IMR-90 (cell line): ENCODE measurements around the gene EIF4E1B. TPM values are rescaled to one million over a fixed set of nuclear protein-coding genes. Genes with fewer than 3 reads are reported as not detected.

Source experiments
- ATAC-seq: fragments of 200-7000 bp; cut with Tn5 transposase; 2 replicates; pipeline ENCODE4 v1.9.1; 2020; ENCODE audit warnings: low read depth, mild to moderate bottlenecking, moderate library complexity
- Bru-seq: library from RNA; stranded (reverse); fragments of 400-500 nt; gene quantifications from one replicate; lab custom pipeline; 2021; lab: Mats Ljungman, UMichigan
- BruChase-seq, 2 experiments: library from RNA; stranded (reverse); fragments of 400-500 nt; gene quantifications; one replicate each; lab custom pipeline; 2021; lab: Mats Ljungman, UMichigan
- BruUV-seq: library from RNA; stranded (reverse); fragments of 400-500 nt; replicated peaks from 2 replicates; lab custom pipeline; 2021; lab: Mats Ljungman, UMichigan
- CTCF ChIA-PET: fragments of 300-600 bp; formaldehyde crosslinking; extraction: SDS; loops from one replicate; lab custom pipeline; 2021; ENCODE audit warnings: antibody characterized with exemption; lab: Yijun Ruan, JAX
- POLR2A ChIA-PET: fragments of 300-600 bp; sonication (Branson Sonifier 250); formaldehyde crosslinking; loops from one replicate; lab custom pipeline; 2022; ENCODE audit warnings: antibody characterized with exemption; ENCODE audit not compliant: unreplicated experiment; lab: Charles Lee
- DNase-seq: peaks from one replicate; pipeline ENCODE4 v3.0.0; 2013
- H2AFZ ChIP-seq: replicated peaks from 2 replicates; pipeline ENCODE3; 2013; ENCODE audit warnings: low read length, mild to moderate bottlenecking; ENCODE audit not compliant: poor library complexity
- H2AK5ac ChIP-seq: 2 replicates; pipeline ENCODE4 v1.6.1; 2013; ENCODE audit warnings: low read depth, low read length, inconsistent platforms
- H2AK9ac ChIP-seq: replicated peaks from 2 replicates; pipeline ENCODE3; 2013; ENCODE audit warnings: mild to moderate bottlenecking, low read depth, low read length, moderate library complexity; ENCODE audit not compliant: poor library complexity
- H2BK120ac ChIP-seq: 2 replicates; pipeline ENCODE4 v1.6.1; 2013; ENCODE audit warnings: low read depth, low read length, inconsistent platforms
- H2BK15ac ChIP-seq: 3 replicates; pipeline ENCODE4 v1.6.1; 2013; ENCODE audit warnings: low read depth, low read length, inconsistent platforms
- H2BK20ac ChIP-seq: 2 replicates; pipeline ENCODE4 v1.6.1; 2013; ENCODE audit warnings: low read depth, mild to moderate bottlenecking, inconsistent platforms, low read length, moderate library complexity
- H2BK5ac ChIP-seq: 2 replicates; pipeline ENCODE4 v1.6.1; 2013; ENCODE audit warnings: mild to moderate bottlenecking, low read depth, low read length, inconsistent platforms; ENCODE audit not compliant: poor library complexity, severe bottlenecking
- H3K14ac ChIP-seq: replicated peaks from 2 replicates; pipeline ENCODE4 v1.6.1; 2013; ENCODE audit warnings: low read depth, low read length, inconsistent platforms
- H3K18ac ChIP-seq: 2 replicates; pipeline ENCODE4 v1.6.1; 2013; ENCODE audit warnings: low read depth, low read length, control low read depth
- H3K23ac ChIP-seq: 2 replicates; pipeline ENCODE4 v1.6.1; 2013; ENCODE audit warnings: low read depth, low read length, inconsistent platforms
- H3K27ac ChIP-seq: 2 replicates; pipeline ENCODE4 v1.5.1; 2013; ENCODE audit warnings: mild to moderate bottlenecking, control low read depth, low read length; ENCODE audit not compliant: insufficient read depth
- H3K27me3 ChIP-seq: 2 replicates; pipeline ENCODE4 v1.6.1; 2013; ENCODE audit warnings: low read length; ENCODE audit not compliant: control insufficient read depth, insufficient read depth
- H3K36me3 ChIP-seq: 2 replicates; pipeline ENCODE4 v1.6.1; 2013; ENCODE audit warnings: low read length, mixed read lengths; ENCODE audit not compliant: control insufficient read depth, insufficient read depth
- H3K4ac ChIP-seq: 2 replicates; pipeline ENCODE4 v1.6.1; 2013; ENCODE audit warnings: low read depth, low read length, inconsistent platforms
- H3K4me1 ChIP-seq: 2 replicates; pipeline ENCODE4 v1.6.1; 2013; ENCODE audit warnings: low read length, mixed read lengths; ENCODE audit not compliant: control insufficient read depth, insufficient read depth
- H3K4me2 ChIP-seq: 2 replicates; pipeline ENCODE4 v1.6.1; 2013; ENCODE audit warnings: low read depth, mild to moderate bottlenecking, control low read depth, low read length, moderate library complexity
- H3K4me3 ChIP-seq: 2 replicates; pipeline ENCODE4 v1.5.1; 2013; ENCODE audit warnings: low read depth, mild to moderate bottlenecking, control low read depth, low read length, moderate library complexity; ENCODE audit not compliant: insufficient read depth
- H3K56ac ChIP-seq: 2 replicates; pipeline ENCODE4 v1.6.1; 2013; ENCODE audit warnings: low read length, inconsistent platforms; ENCODE audit not compliant: insufficient read depth; ENCODE audit errors: extremely low read depth
- H3K79me1 ChIP-seq, 2 experiments: 2 replicates each; pipeline ENCODE4 v1.6.1; 2013; ENCODE audit warnings: low read length in 2 of 2, inconsistent platforms in 1 of 2, low read depth in 1 of 2
- H3K9ac ChIP-seq: 2 replicates; pipeline ENCODE4 v1.6.1; 2013; ENCODE audit warnings: low read depth, low read length, control low read depth
- H3K9me1 ChIP-seq: 2 replicates; pipeline ENCODE4 v1.6.1; 2013; ENCODE audit warnings: low read length, inconsistent platforms; ENCODE audit not compliant: insufficient read depth
- H3K9me3 ChIP-seq: 2 replicates; pipeline ENCODE4 v1.6.1; 2013; ENCODE audit warnings: low read length; ENCODE audit not compliant: control insufficient read depth, insufficient read depth
- H4K20me1 ChIP-seq: 2 replicates; pipeline ENCODE4 v1.6.1; 2013; ENCODE audit warnings: low read length, inconsistent platforms; ENCODE audit not compliant: insufficient read depth
- H4K5ac ChIP-seq: 2 replicates; pipeline ENCODE4 v1.6.1; 2013; ENCODE audit warnings: mild to moderate bottlenecking, low read depth, low read length, control low read depth
- H4K8ac ChIP-seq, 2 experiments: 2 replicates each; pipeline ENCODE4 v1.6.1; 2013; ENCODE audit warnings: low read depth in 2 of 2, low read length in 2 of 2, control low read depth in 1 of 2, inconsistent platforms in 1 of 2
- H4K91ac ChIP-seq: 2 replicates; pipeline ENCODE4 v1.6.1; 2013; ENCODE audit warnings: low read depth, low read length, inconsistent platforms; ENCODE audit not compliant: insufficient read depth
- MAZ ChIP-seq: IDR thresholded peaks from 2 replicates; pipeline ENCODE4 v1.6.1; 2012; ENCODE audit warnings: low read depth, mild to moderate bottlenecking, low read length, improper control_type of control experiment, moderate library complexity, borderline replicate concordance
- NFE2L2 ChIP-seq: fragments of 150-350 bp; IDR thresholded peaks from 2 replicates; pipeline ENCODE4 v1.6.1; 2016; ENCODE audit warnings: low read depth, mild to moderate bottlenecking, low read length
- RFX5 ChIP-seq: IDR thresholded peaks from 2 replicates; pipeline ENCODE4 v1.8.0; 2012; ENCODE audit warnings: low read depth, mild to moderate bottlenecking, low read length, moderate library complexity
- WGBS, 2 experiments: methylation state at CpG; one replicate each; pipeline versions ENCODE4 v1.1.5 to v1.1.7; 2013; ENCODE audit warnings: missing lambda C conversion rate in 2 of 2; ENCODE audit not compliant: insufficient read length in 1 of 2; ENCODE audit errors: extremely low coverage in 2 of 2; 5-methylcytosine and 5-hydroxymethylcytosine counted together
- dilution Hi-C: fragments of 300-500 bp; cut with HindIII; formaldehyde crosslinking; loops from one replicate; pipeline ENCODE4 v1.14.3; 2018; ENCODE audit warnings: low sequenced_read_pairs; ENCODE audit not compliant: unreplicated experiment
- in situ Hi-C: fragments of 300-500 bp; cut with MboI; formaldehyde crosslinking; loops from 3 replicates; pipeline ENCODE4 v1.14.3; 2019; ENCODE audit warnings: low sequenced_read_pairs, inconsistent platforms, mixed read lengths
- intact Hi-C: fragments of 100-400 bp; cut with micrococcal nuclease; formaldehyde crosslinking; loops from 2 replicates; pipeline ENCODE4 v1.10.0; 2022
- long read RNA-seq: library from polyadenylated mRNA; unstranded; transcript quantifications from one replicate; pipeline ENCODE4 v2.0.0, GENCODE V29; 2021; ENCODE audit not compliant: unreplicated experiment
- polyA plus RNA-seq, 3 experiments: library from polyadenylated mRNA; depleted of rRNA; stranded (reverse); fragments of >200 nt; gene quantifications; 2 replicates each; pipeline ENCODE4 v1.2.3, GENCODE V29; 2012; ENCODE audit warnings: low replicate concordance in 1 of 3
- total RNA-seq: library from RNA; depleted of rRNA; stranded (reverse); fragments of >200 nt; gene quantifications from 2 replicates; pipeline ENCODE4 v1.2.3, GENCODE V29; 2012; rRNA removed
- TF ChIP-seq, protein P1 (sequence below): fragments of 150-350 bp; IDR thresholded peaks from 2 replicates; pipeline ENCODE4 v1.6.1; 2016; ENCODE audit warnings: low read depth, mild to moderate bottlenecking, low read length, moderate library complexity, borderline replicate concordance

EIF4E1B gene, protein sequence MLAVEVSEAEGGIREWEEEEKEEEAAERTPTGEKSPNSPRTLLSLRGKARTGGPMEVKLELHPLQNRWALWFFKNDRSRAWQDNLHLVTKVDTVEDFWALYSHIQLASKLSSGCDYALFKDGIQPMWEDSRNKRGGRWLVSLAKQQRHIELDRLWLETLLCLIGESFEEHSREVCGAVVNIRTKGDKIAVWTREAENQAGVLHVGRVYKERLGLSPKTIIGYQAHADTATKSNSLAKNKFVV
- not detected in 2 replicates for total RNA-seq
- not detected in 2 replicates for polyA plus RNA-seq (2012; rRNA removed)
- polyA plus RNA-seq (2012; cell fraction: cytosol; rRNA removed): not detected in 2 replicates
- polyA plus RNA-seq (2012; cell fraction: nucleus; rRNA removed; ENCODE audit: low replicate concordance): not detected in 2 replicates
- not detected for Bru-seq, nascent RNA
- BruChase-seq, experiment 1, labeled RNA remaining after a 6-hour chase: percentile 5 among the genes with signal in this experiment
- not detected for BruChase-seq, experiment 2, labeled RNA remaining after a 2-hour chase
- long read RNA-seq: 0 reads

DNA sequence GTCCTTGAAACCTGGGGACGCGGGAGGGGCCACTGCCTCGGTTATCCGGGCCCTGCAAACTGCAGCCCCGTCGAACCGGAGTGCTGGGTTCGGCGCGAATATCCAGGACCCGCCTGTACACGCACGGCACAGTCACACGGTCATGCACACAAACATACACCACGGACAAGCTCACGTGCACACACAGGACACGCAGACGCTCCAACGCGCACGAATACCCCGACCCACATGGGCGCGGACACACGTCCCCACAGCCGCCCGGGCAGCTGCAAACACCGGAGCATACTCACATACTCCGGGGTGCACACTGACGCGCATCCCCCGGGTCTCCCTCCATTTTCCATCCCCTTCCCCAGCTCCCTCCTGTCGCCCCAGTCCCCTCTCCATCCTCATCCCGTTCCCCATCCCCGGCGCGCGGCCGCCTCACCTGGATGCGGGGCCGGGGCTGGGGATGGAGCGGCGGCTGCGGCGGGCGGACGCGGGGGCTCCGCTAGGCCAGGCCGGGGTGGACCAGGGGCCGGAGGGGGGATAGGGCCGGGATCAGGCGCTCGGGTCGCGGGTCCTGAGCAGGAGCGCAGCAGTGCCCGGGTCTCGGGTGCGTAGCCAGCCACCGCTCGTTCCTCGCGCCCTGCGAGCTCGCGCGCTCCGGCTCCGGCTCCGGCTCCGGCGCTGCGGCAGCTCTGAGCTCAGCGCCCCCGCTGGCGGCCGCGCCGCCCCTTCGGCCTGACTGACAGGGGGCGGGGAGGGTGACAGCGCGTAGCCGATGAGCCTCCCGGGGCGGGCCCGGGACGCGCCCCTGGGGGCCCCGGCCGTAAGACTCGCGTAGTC lies at the start of gene EIF4E1B, which contains the start of gene SNCB:
Gene EIF4E1B, plus strand, starts transcription at position 823 of the 828 bp plus-strand sequence. CDS start 12,113 bp downstream, outside the sequence.
Gene SNCB, minus strand, starts transcription at position 682 of the 828 bp plus-strand sequence. CDS start 880 bp downstream, outside the sequence.
- Histone ChIP-seq H2BK5ac (no peak within 1 kb of the TSS), H3K14ac (no peak within 1 kb of the TSS; the same call in 1 of the 2 replicates), H4K8ac (no peak within 1 kb of the TSS), H3K79me1 (no peaks in the 10 kb centered on the region), H3K9ac (no peak within 1 kb of the TSS), H4K91ac (no peak within 1 kb of the TSS), H3K23ac (peak within 1 kb of the TSS; percentile 35; the same call in 1 of the 2 replicates), H2AFZ (peak within 1 kb of the TSS; percentile 82), H4K5ac (no peak within 1 kb of the TSS), H3K9me1 (peaks cover 3% of the 10 kb centered on the region; the same call in 1 of the 2 replicates), H3K56ac (no peak within 1 kb of the TSS), H3K4ac (no peak within 1 kb of the TSS), H3K18ac (no peak within 1 kb of the TSS), H4K20me1 (no peaks in the 10 kb centered on the region; the same call in 1 of the 2 replicates), H3K27ac (no peak within 1 kb of the TSS), H2BK15ac (no peak within 1 kb of the TSS), H2BK120ac (no peak within 1 kb of the TSS), H3K9me3 (no peaks in the 10 kb centered on the region), H2AK5ac (no peak within 1 kb of the TSS), H2BK20ac (no peak within 1 kb of the TSS), H3K4me2 (peak within 1 kb of the TSS; percentile 87), H3K36me3 (no peaks in the 10 kb centered on the region), H2AK9ac (peak within 1 kb of the TSS; percentile 55), H3K4me1 (peaks cover 2% of the 10 kb centered on the region; the same call in 1 of the 2 replicates), H3K4me3 (peak within 1 kb of the TSS; percentile 26), H3K27me3 (peaks cover 73% of the 10 kb centered on the region)
- no TSS peak for BruUV-seq
- TF ChIP-seq RFX5: no peak
- TF ChIP-seq MAZ: peak; percentile 48; the same call in 1 of the 2 replicates
- no peak for TF ChIP-seq NFE2L2
- TF ChIP-seq, protein P1, sequence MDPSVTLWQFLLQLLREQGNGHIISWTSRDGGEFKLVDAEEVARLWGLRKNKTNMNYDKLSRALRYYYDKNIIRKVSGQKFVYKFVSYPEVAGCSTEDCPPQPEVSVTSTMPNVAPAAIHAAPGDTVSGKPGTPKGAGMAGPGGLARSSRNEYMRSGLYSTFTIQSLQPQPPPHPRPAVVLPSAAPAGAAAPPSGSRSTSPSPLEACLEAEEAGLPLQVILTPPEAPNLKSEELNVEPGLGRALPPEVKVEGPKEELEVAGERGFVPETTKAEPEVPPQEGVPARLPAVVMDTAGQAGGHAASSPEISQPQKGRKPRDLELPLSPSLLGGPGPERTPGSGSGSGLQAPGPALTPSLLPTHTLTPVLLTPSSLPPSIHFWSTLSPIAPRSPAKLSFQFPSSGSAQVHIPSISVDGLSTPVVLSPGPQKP: no peak
- dilution Hi-C loops (no loop called here), intact Hi-C loops (no loop called here), in situ Hi-C loops (loop anchor here (10.0 kb wide), 1 partner anchor 55 kb away; no protein-coding TSS in a partner anchor)
- ChIA-PET CTCF (interaction anchor here (0.6 to 1.9 kb wide), 5 partner anchors 17 to 1607 kb away, joined by 3 to 7 read pairs (median 4); partner anchors contain the start of gene TSPAN17), POLR2A (interaction anchor here (0.6 kb wide), 1 partner anchor 233 kb away, joined by 3 read pairs; no protein-coding TSS in a partner anchor)
- DNase-seq: no peak
- ATAC-seq: peak; percentile 94
- 1% methylated on average over 43 of the region's 94 CpGs; no CpG with 5 or more reads in 1 of the 2 experiments for WGBS, 2 experiments
